ENCODE results near the gene CAD. TPM values are rescaled to one million over a fixed set of nuclear protein-coding genes. Genes with fewer than 3 reads are reported as not detected.
A peak's percentile ranks its signal among the peaks of the same experiment; 100 is the strongest.

Gene CAD
- total RNA-seq, 6 donors from 2014 or later: 19.8 to 66.0 (median 33.5) TPM

GRCh38 chr2:27205206-27205605 lies 12.0 kb upstream of the CAD start:
- no peak overlapping the region for H3K4me3 ChIP-seq
- peak in 1 of 2 donors; percentile 65 for DNase-seq
- H3K27me3 ChIP-seq: no peaks in the 10 kb centered on the region
- 78 to 89% methylated on average over 8 of the region's 8 CpGs for WGBS, 2 donors
- TF ChIP-seq CTCF (IDR thresholded peaks at IDR 0.05) (no peak), POLR2AphosphoS5 (IDR thresholded peaks at IDR 0.05) (no peak), EP300 (IDR thresholded peaks at IDR 0.05) (no peak), POLR2A (IDR thresholded peaks at IDR 0.05) (no peak)
- no peaks in the 10 kb centered on the region for H3K9me3 ChIP-seq
- no peak for ATAC-seq (ENCODE audit: low FRiP score in 2 of 2)
- H3K27ac ChIP-seq: no peak overlapping the region
- no peaks in the 10 kb centered on the region for H3K4me1 ChIP-seq
- peaks cover 4 to 82% (median 69%) of the 10 kb centered on the region in 4 donors for H3K36me3 ChIP-seq

GRCh38 chr2:27206346-27206745 lies 10.8 kb upstream of the CAD start:
- DNase-seq (no peak), ATAC-seq (ENCODE audit: low FRiP score in 2 of 2) (no peak)
- 95% methylated on average over 6 of the region's 6 CpGs for WGBS, 2 donors
- Histone ChIP-seq H3K4me1 (peaks cover 3 to 7% (median 4%) of the 10 kb centered on the region in 4 donors), H3K9me3 (no peaks in the 10 kb centered on the region), H3K27ac (no peak overlapping the region), H3K4me3 (no peak overlapping the region), H3K27me3 (no peaks in the 10 kb centered on the region), H3K36me3 (peaks cover 4 to 71% (median 63%) of the 10 kb centered on the region in 4 donors)
- TF ChIP-seq CTCF (IDR thresholded peaks at IDR 0.05): no peak
- no peak for TF ChIP-seq POLR2A (IDR thresholded peaks at IDR 0.05)
- no peak for TF ChIP-seq POLR2AphosphoS5 (IDR thresholded peaks at IDR 0.05)
- TF ChIP-seq EP300 (IDR thresholded peaks at IDR 0.05): no peak

DNA sequence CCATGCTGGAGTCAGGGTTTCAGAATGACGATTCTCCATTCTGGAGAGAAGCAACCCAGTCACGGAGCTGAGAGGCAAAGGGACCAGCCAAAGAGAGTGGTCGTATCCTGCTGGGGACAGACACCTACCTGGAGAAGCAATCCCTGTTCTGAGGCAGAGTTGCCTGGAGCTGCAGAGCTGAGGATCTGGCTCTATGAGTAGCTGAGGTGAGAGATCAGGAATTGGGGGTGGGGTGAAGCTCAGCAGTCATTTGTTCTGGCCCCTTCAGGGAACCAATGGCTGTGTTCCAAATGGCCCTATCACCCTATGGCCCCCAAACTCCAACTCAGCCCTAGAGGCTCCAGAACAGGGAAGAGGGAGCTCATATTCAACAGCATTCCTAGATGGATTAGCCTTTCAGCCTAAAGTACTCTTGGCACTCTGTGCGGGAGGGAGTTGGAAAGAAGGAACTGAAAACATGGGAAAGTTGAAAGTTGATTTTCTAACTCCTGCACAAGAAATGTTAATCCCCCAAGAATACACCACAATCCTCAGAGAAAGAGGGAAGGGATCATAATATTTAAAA lies 8.6 kb upstream of the CAD start:
- Histone ChIP-seq H3K4me3 (no peak overlapping the region), H3K4me1 (peaks cover 8 to 17% (median 12%) of the 10 kb centered on the region in 4 donors), H3K36me3 (peaks cover 0 to 51% (median 47%) of the 10 kb centered on the region in 4 donors), H3K27me3 (no peaks in the 10 kb centered on the region), H3K9me3 (no peaks in the 10 kb centered on the region), H3K27ac (no peak overlapping the region)
- no peak for TF ChIP-seq POLR2AphosphoS5 (IDR thresholded peaks at IDR 0.05)
- TF ChIP-seq EP300 (IDR thresholded peaks at IDR 0.05): no peak
- TF ChIP-seq POLR2A (IDR thresholded peaks at IDR 0.05): no peak
- no peak for TF ChIP-seq CTCF (IDR thresholded peaks at IDR 0.05)
- ATAC-seq (ENCODE audit: low FRiP score in 2 of 2) (no peak), DNase-seq (no peak)
- 87 to 99% methylated on average over 4 of the region's 4 CpGs for WGBS, 2 donors

GRCh38 chr2:27209621-27210401 lies 7.4 kb upstream of the CAD start:
- Histone ChIP-seq H3K4me1 (peaks cover 12 to 20% (median 14%) of the 10 kb centered on the region in 4 donors), H3K9me3 (no peaks in the 10 kb centered on the region), H3K36me3 (peaks cover 0 to 40% (median 36%) of the 10 kb centered on the region in 4 donors), H3K27ac (no peak overlapping the region), H3K4me3 (no peak overlapping the region), H3K27me3 (no peaks in the 10 kb centered on the region)
- WGBS, 2 donors: 81 to 85% methylated on average over 6 of the region's 6 CpGs
- ATAC-seq (ENCODE audit: low FRiP score in 2 of 2) (no peak), DNase-seq (no peak)
- TF ChIP-seq POLR2AphosphoS5 (IDR thresholded peaks at IDR 0.05): no peak
- TF ChIP-seq CTCF (IDR thresholded peaks at IDR 0.05): no peak
- no peak for TF ChIP-seq EP300 (IDR thresholded peaks at IDR 0.05)
- TF ChIP-seq POLR2A (IDR thresholded peaks at IDR 0.05): no peak
